ENCODE results near the gene TAB2.

Gene TAB2

GRCh38 chr6:149422581-149422980 is 105.1 kb downstream of the TAB2 start:
- no peak for TF ChIP-seq CTCF (IDR thresholded peaks at IDR 0.05; ENCODE audit: insufficient read depth, low read length, poor library complexity, severe bottlenecking)
- Histone ChIP-seq H3K27me3 (replicated peaks; ENCODE audit: control insufficient read depth, insufficient read depth, low read length) (no peaks in the 10 kb centered on the region), H3K36me3 (ENCODE audit: control insufficient read depth, insufficient read depth, low read length) (no peaks in the 10 kb centered on the region), H3K4me3 (replicated peaks; ENCODE audit: low read depth, low read length) (no peak overlapping the region)
- DNase-seq (ENCODE audit: extremely low read depth, insufficient read length) = no peak

GRCh38 chr6:149423964-149424440 is 106.5 kb downstream of the TAB2 start:
- no peaks in the 10 kb centered on the region for H3K36me3 ChIP-seq (ENCODE audit: control insufficient read depth, insufficient read depth, low read length)
- no peaks in the 10 kb centered on the region for H3K27me3 ChIP-seq (replicated peaks; ENCODE audit: control insufficient read depth, insufficient read depth, low read length)
- DNase-seq (ENCODE audit: extremely low read depth, insufficient read length) = no peak
- no peak for TF ChIP-seq CTCF (IDR thresholded peaks at IDR 0.05; ENCODE audit: insufficient read depth, low read length, poor library complexity, severe bottlenecking)
- H3K4me3 ChIP-seq (replicated peaks; ENCODE audit: low read depth, low read length) = no peak overlapping the region

DNA sequence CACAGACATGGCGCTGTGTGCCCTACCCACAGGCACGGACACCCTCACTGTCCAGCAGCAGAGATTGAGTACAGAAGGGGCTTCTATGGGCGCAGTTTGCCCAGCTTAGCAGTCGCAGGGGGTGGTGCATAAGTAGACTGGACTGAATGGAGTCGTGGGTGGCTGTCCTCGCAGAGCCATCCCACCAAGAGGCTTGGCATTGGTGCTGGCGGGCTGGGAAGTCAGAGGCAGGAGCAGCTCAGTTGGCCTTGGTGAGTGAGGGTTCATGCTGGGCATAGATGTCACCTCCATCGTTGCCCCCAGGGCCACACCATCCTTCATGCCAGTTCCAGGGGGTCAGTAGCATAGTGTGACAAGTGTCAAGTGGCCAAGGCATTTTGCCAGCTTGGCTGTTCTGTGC is 107.7 kb downstream of the TAB2 start:
- Histone ChIP-seq H3K36me3 (ENCODE audit: control insufficient read depth, insufficient read depth, low read length) (no peaks in the 10 kb centered on the region), H3K4me3 (replicated peaks; ENCODE audit: low read depth, low read length) (no peak overlapping the region), H3K27me3 (replicated peaks; ENCODE audit: control insufficient read depth, insufficient read depth, low read length) (no peaks in the 10 kb centered on the region)
- no peak for TF ChIP-seq CTCF (IDR thresholded peaks at IDR 0.05; ENCODE audit: insufficient read depth, low read length, poor library complexity, severe bottlenecking)
- DNase-seq (ENCODE audit: extremely low read depth, insufficient read length) = no peak

- DNase-seq (ENCODE audit: extremely low read depth, insufficient read length) = no peak
- no peak overlapping the region for H3K4me3 ChIP-seq (replicated peaks; ENCODE audit: low read depth, low read length)
- H3K36me3 ChIP-seq (ENCODE audit: control insufficient read depth, insufficient read depth, low read length) = no peaks in the 10 kb centered on the region
- H3K27me3 ChIP-seq (replicated peaks; ENCODE audit: control insufficient read depth, insufficient read depth, low read length) = no peaks in the 10 kb centered on the region
- TF ChIP-seq CTCF (IDR thresholded peaks at IDR 0.05; ENCODE audit: insufficient read depth, low read length, poor library complexity, severe bottlenecking) = no peak
These were observed 108.2 kb downstream of the TAB2 start for GRCh38 chr6:149425754-149426153.

- Histone ChIP-seq H3K27me3 (replicated peaks; ENCODE audit: control insufficient read depth, insufficient read depth, low read length) (no peaks in the 10 kb centered on the region), H3K36me3 (ENCODE audit: control insufficient read depth, insufficient read depth, low read length) (no peaks in the 10 kb centered on the region), H3K4me3 (replicated peaks; ENCODE audit: low read depth, low read length) (no peak overlapping the region)
- DNase-seq (ENCODE audit: extremely low read depth, insufficient read length) = no peak
- TF ChIP-seq CTCF (IDR thresholded peaks at IDR 0.05; ENCODE audit: insufficient read depth, low read length, poor library complexity, severe bottlenecking) = no peak
These were observed 111.1 kb downstream of the TAB2 start for GRCh38 chr6:149428606-149429005.

Measured in GM06990 (cell line).